ENCODE results near the gene FHIT.

FHIT gene

GRCh38 chr3:60262546-60262945 is 988.7 kb downstream of the FHIT start:
- TF ChIP-seq REST (IDR thresholded peaks at IDR 0.05; ENCODE audit: insufficient read depth in 1 of 2, low read depth in 2 of 2, low read length in 2 of 2) (no peak), FOXP2 (optimal IDR thresholded peaks at IDR 0.05; ENCODE audit: borderline replicate concordance, extremely low read depth, extremely low read length, insufficient read depth) (no peak), POLR2AphosphoS5 (IDR thresholded peaks at IDR 0.05; ENCODE audit: low read depth, low read length) (no peak), SIN3A (IDR thresholded peaks at IDR 0.05; ENCODE audit: borderline replicate concordance, insufficient read depth, low read length) (no peak), TAF1 (IDR thresholded peaks at IDR 0.05; ENCODE audit: borderline replicate concordance, insufficient read depth, low read length) (no peak)

GRCh38 chr3:60260546-60260945 is 990.7 kb downstream of the FHIT start:
- no peak for TF ChIP-seq REST (IDR thresholded peaks at IDR 0.05; ENCODE audit: insufficient read depth in 1 of 2, low read depth in 2 of 2, low read length in 2 of 2)
- TF ChIP-seq FOXP2 (optimal IDR thresholded peaks at IDR 0.05; ENCODE audit: borderline replicate concordance, extremely low read depth, extremely low read length, insufficient read depth) = no peak
- no peak for TF ChIP-seq POLR2AphosphoS5 (IDR thresholded peaks at IDR 0.05; ENCODE audit: low read depth, low read length)
- TF ChIP-seq TAF1 (IDR thresholded peaks at IDR 0.05; ENCODE audit: borderline replicate concordance, insufficient read depth, low read length) = no peak
- TF ChIP-seq SIN3A (IDR thresholded peaks at IDR 0.05; ENCODE audit: borderline replicate concordance, insufficient read depth, low read length) = no peak

- TF ChIP-seq TAF1 (IDR thresholded peaks at IDR 0.05; ENCODE audit: borderline replicate concordance, insufficient read depth, low read length) (no peak), REST (IDR thresholded peaks at IDR 0.05; ENCODE audit: insufficient read depth in 1 of 2, low read depth in 2 of 2, low read length in 2 of 2) (no peak), POLR2AphosphoS5 (IDR thresholded peaks at IDR 0.05; ENCODE audit: low read depth, low read length) (no peak), FOXP2 (optimal IDR thresholded peaks at IDR 0.05; ENCODE audit: borderline replicate concordance, extremely low read depth, extremely low read length, insufficient read depth) (no peak), SIN3A (IDR thresholded peaks at IDR 0.05; ENCODE audit: borderline replicate concordance, insufficient read depth, low read length) (no peak)
Measured at GRCh38 chr3:60250810-60251209, 1000.4 kb downstream of the FHIT start.

GRCh38 chr3:60250206-60250605 is 1001.0 kb downstream of the FHIT start:
- TF ChIP-seq REST (IDR thresholded peaks at IDR 0.05; ENCODE audit: insufficient read depth in 1 of 2, low read depth in 2 of 2, low read length in 2 of 2) (no peak), POLR2AphosphoS5 (IDR thresholded peaks at IDR 0.05; ENCODE audit: low read depth, low read length) (no peak), TAF1 (IDR thresholded peaks at IDR 0.05; ENCODE audit: borderline replicate concordance, insufficient read depth, low read length) (no peak), SIN3A (IDR thresholded peaks at IDR 0.05; ENCODE audit: borderline replicate concordance, insufficient read depth, low read length) (no peak), FOXP2 (optimal IDR thresholded peaks at IDR 0.05; ENCODE audit: borderline replicate concordance, extremely low read depth, extremely low read length, insufficient read depth) (no peak)

GRCh38 chr3:60246361-60246760 is 1004.9 kb downstream of the FHIT start:
- TF ChIP-seq TAF1 (IDR thresholded peaks at IDR 0.05; ENCODE audit: borderline replicate concordance, insufficient read depth, low read length) (no peak), POLR2AphosphoS5 (IDR thresholded peaks at IDR 0.05; ENCODE audit: low read depth, low read length) (no peak), SIN3A (IDR thresholded peaks at IDR 0.05; ENCODE audit: borderline replicate concordance, insufficient read depth, low read length) (no peak), REST (IDR thresholded peaks at IDR 0.05; ENCODE audit: insufficient read depth in 1 of 2, low read depth in 2 of 2, low read length in 2 of 2) (no peak), FOXP2 (optimal IDR thresholded peaks at IDR 0.05; ENCODE audit: borderline replicate concordance, extremely low read depth, extremely low read length, insufficient read depth) (no peak)
